HCT116 (cell line): ENCODE results near the gene PHF2. TPM values are rescaled to one million over a fixed set of nuclear protein-coding genes. Genes with fewer than 3 reads are reported as not detected.

Experiments used
- ATAC-seq: fragments of 200-7000 bp; cut with Tn5 transposase; 2 replicates; pipeline ENCODE4 v1.9.1; 2020; ENCODE audit warnings: mild to moderate bottlenecking, moderate library complexity
- BruUV-seq: library from RNA; stranded (reverse); fragments of 400-500 nt; replicated peaks from 2 replicates; lab custom pipeline; 2021; lab: Mats Ljungman, UMichigan
- CTCF ChIA-PET: fragments of 300-600 bp; sonication (Branson Sonifier 250); formaldehyde crosslinking; loops from one replicate; lab custom pipeline; 2021; ENCODE audit warnings: antibody characterized with exemption; lab: Charles Lee
- POLR2A ChIA-PET: fragments of 300-600, 350-600 bp; sonication (Branson Sonifier 250); formaldehyde crosslinking; loops from one replicate; lab custom pipeline; 2021; ENCODE audit warnings: antibody characterized with exemption; lab: Charles Lee
- RAD21 ChIA-PET, 2 experiments: fragments of 300-600 bp; sonication (Branson Sonifier 250); formaldehyde crosslinking; loops; one replicate each; lab custom pipeline; 2023; ENCODE audit warnings: low total read pairs in 2 of 2; ENCODE audit not compliant: uncharacterized antibody in 2 of 2, unreplicated experiment in 2 of 2, low non-redundant PET in 1 of 2; lab: Charles Lee
- DNase-seq: peaks from one replicate; pipeline ENCODE4 v3.0.0-alpha.2; 2010; ENCODE audit warnings: low read depth, low spot score
- H2AFZ ChIP-seq: fragments of 200-600 bp; shearing (Covaris generic), sonication (generic); 2 replicates; pipeline ENCODE4 v1.6.1; 2017; ENCODE audit warnings: low read depth, mixed run types, mixed read lengths, antibody characterized with exemption, low read length; ENCODE audit not compliant: poor library complexity, severe bottlenecking
- H3K27ac ChIP-seq: 2 replicates; pipeline ENCODE4 v1.5.1; 2012; ENCODE audit warnings: low read depth, low read length
- H3K27me3 ChIP-seq: fragments of 200-600 bp; sonication (generic); 2 replicates; pipeline ENCODE4 v1.6.1; 2016; ENCODE audit warnings: mixed run types, low read length, mixed read lengths; ENCODE audit not compliant: insufficient read depth
- H3K36me3 ChIP-seq, 2 experiments: fragments of 200-500 bp in 1 of 2; fragments of 200-600 bp in 1 of 2; sonication (Bioruptor generic) in 1 of 2; sonication (generic) in 1 of 2; 2 replicates each; pipeline versions ENCODE4 v1.5.1 to v1.6.1; 2014 to 2016; ENCODE audit warnings: low read length in 2 of 2, inconsistent platforms in 1 of 2, mixed read lengths in 1 of 2, mixed run types in 1 of 2; ENCODE audit not compliant: insufficient read depth in 2 of 2, control insufficient read depth in 1 of 2
- H3K4me1 ChIP-seq, 2 experiments: fragments of 200-600 bp in 1 of 2; sonication (generic) in 1 of 2; 2 replicates each; pipeline versions ENCODE4 v1.5.1 to v1.6.1; 2012 to 2017; ENCODE audit warnings: low read length in 2 of 2, inconsistent platforms in 1 of 2, mild to moderate bottlenecking in 1 of 2, mixed read lengths in 1 of 2, mixed run types in 1 of 2, moderate library complexity in 1 of 2; ENCODE audit not compliant: insufficient read depth in 2 of 2, control insufficient read depth in 1 of 2
- H3K4me2 ChIP-seq: fragments of 200-600 bp; sonication (generic); 2 replicates; pipeline ENCODE4 v1.6.1; 2017; ENCODE audit warnings: mixed run types, low read length, mixed read lengths
- H3K4me3 ChIP-seq, 2 experiments: fragments of 200-600 bp in 1 of 2; sonication (generic) in 1 of 2; replicated peaks in 1 of 2; 2 replicates each; pipeline ENCODE4 v1.5.1; 2011 to 2016; ENCODE audit warnings: low read length in 2 of 2, control low read depth in 1 of 2, low read depth in 1 of 2, mild to moderate bottlenecking in 1 of 2, mixed read lengths in 1 of 2, mixed run types in 1 of 2
- H3K79me2 ChIP-seq: fragments of 200-600 bp; sonication (generic); 2 replicates; pipeline ENCODE4 v1.6.1; 2017; ENCODE audit warnings: mild to moderate bottlenecking, mixed run types, low read length, moderate library complexity, mixed read lengths; ENCODE audit not compliant: insufficient read depth
- H3K9ac ChIP-seq: fragments of 200-600 bp; sonication (generic); 2 replicates; pipeline ENCODE4 v1.6.1; 2016; ENCODE audit warnings: low read length, mixed read lengths
- H3K9me2 ChIP-seq: fragments of 200-600 bp; sonication (generic), shearing (Covaris generic); 2 replicates; pipeline ENCODE4 v1.6.1; 2017; ENCODE audit warnings: mixed run types, mild to moderate bottlenecking, moderate library complexity; ENCODE audit not compliant: insufficient read depth
- H3K9me3 ChIP-seq, 2 experiments: fragments of 200-500 bp in 1 of 2; fragments of 200-600 bp in 1 of 2; sonication (Bioruptor generic) in 1 of 2; sonication (generic) in 1 of 2; 2 replicates each; pipeline ENCODE4 v1.6.1; 2014 to 2017; ENCODE audit warnings: low read length in 2 of 2, mixed read lengths in 2 of 2, inconsistent platforms in 1 of 2, low read depth in 1 of 2, mild to moderate bottlenecking in 1 of 2, mixed run types in 1 of 2, moderate library complexity in 1 of 2; ENCODE audit not compliant: control insufficient read depth in 1 of 2, insufficient read depth in 1 of 2
- H4K20me1 ChIP-seq: fragments of 200-600 bp; sonication (generic), shearing (Covaris generic); 2 replicates; pipeline ENCODE4 v1.6.1; 2017; ENCODE audit warnings: mixed run types, mild to moderate bottlenecking, moderate library complexity; ENCODE audit not compliant: insufficient read depth
- CEBPB ChIP-seq: IDR thresholded peaks from 2 replicates; pipeline ENCODE4 v1.6.1; 2012; ENCODE audit warnings: low read depth
- EGR1 ChIP-seq: IDR thresholded peaks from 2 replicates; pipeline ENCODE4 v1.6.1; 2012; ENCODE audit warnings: low read depth
- EZH2 ChIP-seq: fragments of 200-600 bp; sonication (generic); IDR thresholded peaks from 2 replicates; pipeline ENCODE4 v1.6.1; 2017; ENCODE audit warnings: antibody characterized with exemption, mixed run types
- SRF ChIP-seq: IDR thresholded peaks from 2 replicates; pipeline ENCODE4 v1.6.1; 2012; ENCODE audit warnings: low read depth
- ZFX ChIP-seq: fragments of 450-650 bp; IDR thresholded peaks from 2 replicates; pipeline ENCODE4 v1.6.1; 2017
- intact Hi-C: fragments of 100-400 bp; cut with micrococcal nuclease; formaldehyde crosslinking; loops from 2 replicates; pipeline ENCODE4 v1.10.0; 2022
- total RNA-seq: library from RNA; stranded (reverse); gene quantifications from one replicate; pipeline ENCODE4 v1.2.1, GENCODE V29; 2021; ENCODE audit not compliant: unreplicated experiment
- TF ChIP-seq, protein P1 (sequence below): IDR thresholded peaks from 2 replicates; pipeline ENCODE4 v1.6.1; 2012; ENCODE audit warnings: low read depth

Gene PHF2
- total RNA-seq, 1 experiment from 2014 or later: 20.6 TPM

DNA sequence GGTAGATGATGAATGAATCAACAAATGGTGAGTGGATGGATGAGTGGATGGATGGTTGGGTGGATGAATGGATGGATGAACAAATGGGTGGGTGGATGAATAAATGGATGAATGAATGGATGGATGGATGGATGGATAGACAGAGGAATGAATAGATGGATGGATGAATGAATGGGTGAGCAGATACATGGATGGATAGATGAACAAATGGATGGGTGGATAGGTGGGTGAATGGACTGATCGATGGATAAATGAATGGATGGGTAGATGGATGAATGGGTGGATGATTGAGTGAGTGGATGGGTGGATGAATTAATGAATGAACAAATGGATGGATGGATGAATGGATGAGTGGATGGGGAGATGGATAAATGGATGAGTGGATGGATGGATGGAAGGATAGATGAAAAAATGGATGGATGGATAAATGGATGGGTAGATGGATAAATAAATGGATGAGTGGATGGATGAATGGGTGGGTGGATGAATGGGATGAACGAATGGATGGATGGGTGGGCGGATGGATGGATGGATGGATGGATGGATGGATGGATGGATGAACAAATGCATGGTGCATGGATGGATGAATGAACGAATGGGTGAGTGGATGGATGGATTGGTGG is 85.7 kb downstream of the PHF2 start:
- no peaks in the 10 kb centered on the region for H3K36me3 ChIP-seq
- H3K9me3 ChIP-seq: no peaks in the 10 kb centered on the region
- intact Hi-C loops: no loop called here
- ChIA-PET CTCF (no interaction called here), POLR2A (no interaction called here)
- H3K4me1 ChIP-seq: no peaks in the 10 kb centered on the region
- H3K4me3 ChIP-seq: no peak overlapping the region
- no peaks in the 10 kb centered on the region for H3K79me2 ChIP-seq
- no peaks in the 10 kb centered on the region for H3K27me3 ChIP-seq
- H3K9me2 ChIP-seq: no peaks in the 10 kb centered on the region
- DNase-seq: no peak
- no peak for ATAC-seq
- H3K4me2 ChIP-seq: no peak overlapping the region
- no peaks in the 10 kb centered on the region for H4K20me1 ChIP-seq
- no peak for TF ChIP-seq EGR1
- no peak for TF ChIP-seq CEBPB
- TF ChIP-seq SRF: no peak
- TF ChIP-seq ZFX: no peak
- TF ChIP-seq, all 23 proteins: peak for 0
- no TSS peak for BruUV-seq
- Histone ChIP-seq H2AFZ (no peak overlapping the region), H3K27ac (no peak overlapping the region), H3K9ac (no peak overlapping the region)
- RAD21 ChIA-PET: no interaction called here

GRCh38 chr9:93662952-93663572 is 86.7 kb downstream of the PHF2 start:
- Histone ChIP-seq H3K79me2 (no peaks in the 10 kb centered on the region), H3K9me3 (no peaks in the 10 kb centered on the region), H3K36me3 (no peaks in the 10 kb centered on the region; a peak in 1 of 4 replicates), H3K9ac (no peak overlapping the region), H3K27me3 (no peaks in the 10 kb centered on the region), H3K4me1 (no peaks in the 10 kb centered on the region), H3K4me3 (no peak overlapping the region), H3K9me2 (no peaks in the 10 kb centered on the region), H3K4me2 (no peak overlapping the region), H4K20me1 (no peaks in the 10 kb centered on the region), H2AFZ (no peak overlapping the region), H3K27ac (no peak overlapping the region)
- ATAC-seq (no peak), DNase-seq (no peak)
- TF ChIP-seq EZH2: no peak
- TF ChIP-seq, protein P1, sequence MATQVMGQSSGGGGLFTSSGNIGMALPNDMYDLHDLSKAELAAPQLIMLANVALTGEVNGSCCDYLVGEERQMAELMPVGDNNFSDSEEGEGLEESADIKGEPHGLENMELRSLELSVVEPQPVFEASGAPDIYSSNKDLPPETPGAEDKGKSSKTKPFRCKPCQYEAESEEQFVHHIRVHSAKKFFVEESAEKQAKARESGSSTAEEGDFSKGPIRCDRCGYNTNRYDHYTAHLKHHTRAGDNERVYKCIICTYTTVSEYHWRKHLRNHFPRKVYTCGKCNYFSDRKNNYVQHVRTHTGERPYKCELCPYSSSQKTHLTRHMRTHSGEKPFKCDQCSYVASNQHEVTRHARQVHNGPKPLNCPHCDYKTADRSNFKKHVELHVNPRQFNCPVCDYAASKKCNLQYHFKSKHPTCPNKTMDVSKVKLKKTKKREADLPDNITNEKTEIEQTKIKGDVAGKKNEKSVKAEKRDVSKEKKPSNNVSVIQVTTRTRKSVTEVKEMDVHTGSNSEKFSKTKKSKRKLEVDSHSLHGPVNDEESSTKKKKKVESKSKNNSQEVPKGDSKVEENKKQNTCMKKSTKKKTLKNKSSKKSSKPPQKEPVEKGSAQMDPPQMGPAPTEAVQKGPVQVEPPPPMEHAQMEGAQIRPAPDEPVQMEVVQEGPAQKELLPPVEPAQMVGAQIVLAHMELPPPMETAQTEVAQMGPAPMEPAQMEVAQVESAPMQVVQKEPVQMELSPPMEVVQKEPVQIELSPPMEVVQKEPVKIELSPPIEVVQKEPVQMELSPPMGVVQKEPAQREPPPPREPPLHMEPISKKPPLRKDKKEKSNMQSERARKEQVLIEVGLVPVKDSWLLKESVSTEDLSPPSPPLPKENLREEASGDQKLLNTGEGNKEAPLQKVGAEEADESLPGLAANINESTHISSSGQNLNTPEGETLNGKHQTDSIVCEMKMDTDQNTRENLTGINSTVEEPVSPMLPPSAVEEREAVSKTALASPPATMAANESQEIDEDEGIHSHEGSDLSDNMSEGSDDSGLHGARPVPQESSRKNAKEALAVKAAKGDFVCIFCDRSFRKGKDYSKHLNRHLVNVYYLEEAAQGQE: no peak
- POLR2A ChIA-PET: no interaction called here
- BruUV-seq: no TSS peak
- RAD21 ChIA-PET: no interaction called here
- CTCF ChIA-PET: no interaction called here
- intact Hi-C loops: no loop called here
